HL-60 (cell line): ENCODE results near the gene RASSF8.

Source experiments
- POLR2AphosphoS5 ChIP-seq: IDR thresholded peaks from 2 replicates; pipeline ENCODE4 v1.6.1; 2012; ENCODE audit warnings: low read depth
- REST ChIP-seq: IDR thresholded peaks from 2 replicates; pipeline ENCODE4 v1.6.1; 2012; ENCODE audit warnings: low read depth; ENCODE audit not compliant: insufficient replicate concordance
- TF ChIP-seq, protein P1 (sequence below): IDR thresholded peaks from one replicate; pipeline ENCODE4 v1.5.1; 2011; ENCODE audit warnings: low read length, control low read depth, inconsistent platforms; ENCODE audit not compliant: insufficient read depth

DNA sequence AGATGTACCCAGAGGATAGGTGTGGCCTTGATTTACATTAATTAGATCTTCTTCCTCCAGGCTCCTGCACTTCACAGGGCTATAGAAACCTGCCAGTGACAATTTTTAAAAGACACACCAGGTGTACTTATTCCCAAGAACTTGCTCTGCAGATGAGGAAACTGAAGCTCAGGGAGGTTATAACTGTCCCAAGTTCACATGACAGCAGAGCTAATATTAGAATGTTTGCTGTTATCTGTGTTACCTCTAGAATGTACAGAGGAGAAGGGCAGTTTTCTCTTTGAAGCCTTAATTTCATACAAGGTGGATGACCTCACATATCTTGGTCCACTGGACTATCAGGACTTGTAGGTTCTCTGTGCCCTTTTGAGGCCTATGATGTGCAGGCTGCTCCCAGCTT lies 27.7 kb downstream of the RASSF8 start:
- TF ChIP-seq, protein P1, sequence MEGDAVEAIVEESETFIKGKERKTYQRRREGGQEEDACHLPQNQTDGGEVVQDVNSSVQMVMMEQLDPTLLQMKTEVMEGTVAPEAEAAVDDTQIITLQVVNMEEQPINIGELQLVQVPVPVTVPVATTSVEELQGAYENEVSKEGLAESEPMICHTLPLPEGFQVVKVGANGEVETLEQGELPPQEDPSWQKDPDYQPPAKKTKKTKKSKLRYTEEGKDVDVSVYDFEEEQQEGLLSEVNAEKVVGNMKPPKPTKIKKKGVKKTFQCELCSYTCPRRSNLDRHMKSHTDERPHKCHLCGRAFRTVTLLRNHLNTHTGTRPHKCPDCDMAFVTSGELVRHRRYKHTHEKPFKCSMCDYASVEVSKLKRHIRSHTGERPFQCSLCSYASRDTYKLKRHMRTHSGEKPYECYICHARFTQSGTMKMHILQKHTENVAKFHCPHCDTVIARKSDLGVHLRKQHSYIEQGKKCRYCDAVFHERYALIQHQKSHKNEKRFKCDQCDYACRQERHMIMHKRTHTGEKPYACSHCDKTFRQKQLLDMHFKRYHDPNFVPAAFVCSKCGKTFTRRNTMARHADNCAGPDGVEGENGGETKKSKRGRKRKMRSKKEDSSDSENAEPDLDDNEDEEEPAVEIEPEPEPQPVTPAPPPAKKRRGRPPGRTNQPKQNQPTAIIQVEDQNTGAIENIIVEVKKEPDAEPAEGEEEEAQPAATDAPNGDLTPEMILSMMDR, result no peak
- TF ChIP-seq REST, result no peak
- TF ChIP-seq POLR2AphosphoS5, result no peak
